Activated CD4-positive, CD25-positive, alpha-beta regulatory T cell treated with anti-CD3 and anti-CD28 coated beads, Interleukin-2, amount 50 U/mL, for 72 hours (primary cell): ENCODE data around the gene CALN1.
"Not testable (repeated sequence)": the region's sequence is repeated elsewhere in the genome, so short reads cannot be mapped to it uniquely, and the experiment has no call there.

ENCODE experiments used
- DNase-seq: peaks from one replicate; pipeline ENCODE4 v3.0.0; 2021

Gene CALN1

DNA sequence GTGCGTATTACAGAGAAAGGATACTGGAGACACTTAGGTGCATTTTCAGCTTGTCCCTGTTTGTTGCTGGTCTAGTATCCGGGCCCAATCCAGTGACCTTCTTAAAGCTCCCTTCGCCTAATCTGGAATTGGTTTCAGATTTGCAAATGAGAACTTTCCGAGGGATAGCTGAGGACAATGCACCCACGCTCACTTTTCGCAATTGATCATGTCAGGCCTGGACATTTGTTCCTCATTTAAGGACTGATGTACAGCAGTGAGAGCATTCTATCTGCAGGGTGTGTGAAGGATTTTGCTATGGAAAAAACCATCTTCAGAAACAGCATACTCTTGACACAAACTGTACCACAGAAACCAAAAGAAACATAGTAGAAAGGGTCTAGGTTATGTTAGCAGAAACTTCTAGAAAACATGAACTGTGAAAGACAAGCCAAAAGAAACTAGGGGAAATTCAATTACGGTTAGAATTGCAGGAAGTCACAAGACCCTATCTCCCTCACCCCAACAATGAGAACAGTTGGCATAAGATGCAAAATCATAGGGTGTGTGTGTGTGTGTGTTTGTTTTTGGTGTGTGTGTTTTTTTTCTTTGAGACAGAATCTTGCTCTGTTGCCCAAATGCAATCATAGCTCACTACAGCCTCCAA is 331.1 kb downstream of the CALN1 start:
- DNase-seq, result no peak

DNA sequence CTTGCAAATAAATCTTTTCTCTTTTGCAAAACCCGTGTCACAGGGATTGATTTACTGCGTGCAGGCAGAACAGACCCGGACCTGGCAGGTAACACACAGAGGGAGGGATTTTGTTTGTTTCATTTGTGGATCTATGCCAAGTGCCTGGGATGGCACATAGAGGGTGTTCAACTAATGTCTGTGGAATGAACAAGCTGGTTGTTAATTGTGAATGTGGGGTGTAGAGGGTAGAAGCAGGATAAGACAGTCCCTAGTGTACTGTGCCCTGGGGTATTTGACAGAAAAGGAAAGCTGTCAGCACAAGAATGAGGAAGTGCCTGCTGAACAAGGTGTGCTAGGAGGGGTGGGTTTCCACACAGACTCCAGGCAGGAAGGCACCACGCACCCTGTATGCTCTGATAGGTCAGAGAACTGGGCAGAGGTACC is 331.8 kb downstream of the CALN1 start:
- no peak for DNase-seq

DNA sequence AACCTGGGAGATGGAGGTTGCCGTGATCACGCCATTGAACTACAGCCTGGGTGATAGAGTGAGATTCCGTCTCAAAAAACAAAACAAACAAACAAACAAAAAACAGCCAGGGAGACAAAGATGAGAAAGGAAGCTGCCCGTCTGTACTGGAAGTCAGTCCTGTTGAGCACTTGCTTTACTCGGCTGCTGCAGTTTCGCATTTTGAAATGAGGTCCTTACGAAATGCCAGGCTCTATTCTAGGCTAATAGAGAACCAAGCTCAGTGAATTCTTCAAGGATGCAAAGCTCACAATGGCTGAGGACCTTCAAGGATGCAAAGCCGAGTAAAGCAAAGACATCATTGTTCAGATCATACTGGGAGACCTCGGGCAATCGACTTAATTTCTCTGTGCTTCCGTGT is 333.3 kb downstream of the CALN1 start:
- DNase-seq, result no peak

DNA sequence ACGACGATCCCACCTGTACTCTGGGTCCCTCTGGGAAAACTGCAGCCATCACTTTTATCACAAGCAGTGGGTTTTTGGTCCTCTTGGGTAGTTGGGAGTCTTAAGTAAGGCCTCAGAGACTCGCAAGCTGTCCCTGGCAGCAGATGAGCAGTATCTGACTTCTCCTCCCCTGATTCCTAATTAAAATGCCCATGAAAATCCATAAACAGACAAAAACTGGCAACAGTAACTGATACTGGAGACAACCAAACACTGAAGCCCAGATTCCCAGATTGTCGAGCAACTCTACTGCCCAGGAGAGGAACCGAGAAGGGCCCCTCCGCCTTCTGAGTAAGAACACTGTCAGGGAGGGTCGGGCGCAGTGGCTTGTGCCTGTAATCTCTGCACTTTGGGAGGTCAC is 333.8 kb downstream of the CALN1 start:
- no peak for DNase-seq

DNA sequence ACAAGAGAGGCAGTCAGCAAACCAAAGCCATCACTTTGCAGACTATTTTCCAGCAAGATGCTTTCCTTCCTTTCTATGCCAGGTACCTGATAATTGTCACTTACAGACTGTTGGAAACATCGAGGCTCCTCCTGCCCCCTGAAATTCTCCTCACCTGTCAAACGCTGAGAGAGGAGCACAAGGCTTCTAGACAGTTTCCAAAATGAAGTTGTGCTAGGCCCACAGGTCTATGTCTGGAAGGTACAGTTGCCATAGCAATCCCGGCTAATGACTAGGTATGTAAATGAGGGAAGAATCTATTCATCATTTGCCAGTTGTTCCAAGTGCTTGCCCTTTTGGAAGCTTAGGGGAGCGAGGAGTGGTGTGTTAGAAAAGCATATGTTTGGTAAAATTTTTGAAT is 334.4 kb downstream of the CALN1 start:
- DNase-seq, result no peak

DNA sequence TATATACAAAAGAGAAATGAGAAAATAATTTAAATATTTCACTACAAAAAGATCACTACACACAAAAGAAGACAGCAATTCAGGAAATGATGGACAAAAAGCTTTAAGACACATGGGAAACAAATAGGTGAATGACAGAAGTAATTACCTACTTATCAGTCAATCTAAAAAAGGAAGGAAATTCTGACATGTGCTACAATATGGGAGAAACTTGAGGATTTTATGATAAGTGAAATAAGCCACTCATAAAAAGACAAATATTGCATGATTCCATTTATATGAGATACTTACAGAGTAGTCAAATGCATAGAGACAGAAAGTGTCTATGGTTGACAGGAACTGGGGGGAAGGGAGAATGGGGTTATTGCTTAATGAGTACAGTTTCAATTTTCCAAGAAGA is 339.2 kb downstream of the CALN1 start:
- DNase-seq, result no peak

DNA sequence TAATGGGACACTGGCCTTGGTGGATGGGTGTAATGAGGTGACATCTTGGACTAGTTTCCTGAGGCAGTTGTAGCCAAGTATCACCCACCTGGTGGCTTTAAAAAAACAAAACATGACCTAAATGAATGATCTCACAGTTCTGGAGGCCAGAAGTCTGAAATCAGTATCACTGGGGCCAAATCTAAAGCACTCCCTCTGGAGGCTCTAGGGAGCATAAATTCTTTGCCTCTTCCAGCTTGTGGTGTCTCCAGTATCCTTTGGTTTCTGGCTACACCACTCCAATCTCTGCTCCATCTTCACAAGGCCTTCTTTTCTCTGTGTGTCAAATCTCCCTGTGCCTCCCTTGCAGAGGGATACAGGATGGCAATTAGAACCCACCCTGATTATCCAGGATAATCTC is 342.9 kb downstream of the CALN1 start:
- no peak for DNase-seq

DNA sequence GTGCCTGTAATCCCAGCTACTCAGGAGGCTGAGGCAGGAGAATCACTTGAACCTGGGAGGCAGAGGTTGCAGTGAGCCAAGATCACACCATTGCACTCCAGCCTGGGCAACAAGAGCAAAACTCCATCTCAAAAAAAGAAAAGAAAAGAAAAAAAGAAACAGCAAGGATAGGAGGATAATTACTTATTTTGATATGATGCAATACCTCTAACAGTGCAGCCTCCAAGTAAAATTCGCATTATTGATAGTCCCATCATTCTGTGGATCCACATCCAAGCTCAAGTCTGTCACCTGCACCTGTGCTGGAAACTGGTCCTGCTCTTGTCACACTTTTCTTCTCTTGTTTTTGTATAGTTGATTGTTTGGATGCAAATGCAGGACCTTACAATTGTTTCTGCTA is 346.4 kb downstream of the CALN1 start:
- DNase-seq, result not testable (repeated sequence)

DNA sequence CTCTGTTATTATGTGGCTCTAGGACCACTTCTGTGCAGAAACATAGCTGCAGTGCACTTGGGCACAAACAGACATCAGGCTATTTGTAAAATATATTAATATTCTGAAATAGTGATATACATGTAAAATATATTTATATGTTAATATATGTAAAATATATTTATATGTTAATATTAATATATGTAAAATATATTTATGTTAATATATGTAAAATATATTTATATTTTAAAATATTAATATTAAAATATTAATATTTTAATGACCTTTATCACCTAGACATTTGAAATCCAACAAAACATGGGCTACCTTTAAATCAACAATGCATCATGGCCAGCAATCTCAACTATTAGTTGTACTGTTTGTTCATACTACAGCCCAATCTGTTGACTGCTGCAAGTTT is 347.2 kb downstream of the CALN1 start:
- no peak for DNase-seq

DNA sequence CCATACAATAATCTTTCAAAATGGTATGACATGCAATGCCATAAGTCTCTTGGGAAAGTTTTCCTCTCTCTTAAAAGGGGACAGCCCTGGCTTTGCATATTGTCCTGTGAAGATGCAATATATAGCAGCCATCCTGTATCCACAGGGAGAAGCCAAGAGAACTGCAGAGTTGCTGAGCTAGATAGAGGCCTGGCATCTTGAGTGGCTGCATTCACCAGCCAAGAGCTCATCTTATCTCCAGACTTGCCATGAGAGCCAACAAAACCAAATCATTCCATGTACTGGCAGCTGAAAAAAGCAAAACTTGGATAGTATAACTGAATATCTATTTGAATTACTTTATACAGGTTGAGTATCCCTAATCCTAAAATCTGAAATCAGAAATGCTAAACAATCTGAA is 348.8 kb downstream of the CALN1 start:
- no peak for DNase-seq

DNA sequence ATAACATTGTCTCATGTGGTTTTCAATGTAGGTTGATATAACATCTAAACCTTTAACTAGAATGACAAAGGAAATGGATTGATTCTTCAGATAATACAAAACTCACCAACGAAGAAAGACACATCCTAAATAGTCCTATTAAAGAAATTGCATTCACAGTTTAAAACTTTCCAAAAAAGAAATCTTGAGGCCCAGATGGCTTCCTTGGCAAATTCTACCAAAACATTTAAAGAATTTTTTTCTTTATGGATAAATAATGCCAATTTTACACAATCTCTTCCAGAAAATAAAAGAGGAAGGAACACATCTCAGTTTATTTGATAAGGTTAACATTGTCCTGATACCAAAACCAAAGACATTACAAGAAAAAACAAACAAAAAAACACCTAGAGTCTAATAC is 349.5 kb downstream of the CALN1 start:
- no peak for DNase-seq

DNA sequence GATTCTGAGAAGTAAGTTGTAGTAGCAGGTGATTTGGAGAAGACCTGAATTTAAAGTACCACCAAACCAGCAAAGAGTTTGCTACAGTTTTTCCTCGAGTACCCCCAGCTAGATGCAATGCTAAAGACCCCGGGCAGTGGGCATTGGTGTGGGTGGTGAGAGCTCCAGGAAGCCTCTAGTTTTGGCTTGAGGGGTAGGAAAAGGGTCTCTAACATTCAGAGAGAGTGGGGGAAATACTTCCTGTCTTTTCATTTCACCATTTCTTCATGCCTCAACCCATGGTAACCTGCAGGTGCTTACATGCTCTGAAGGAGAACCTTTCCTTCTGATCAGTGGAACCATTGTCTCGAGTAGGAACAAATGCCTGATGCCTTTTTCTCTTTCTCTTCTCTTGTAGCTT is 352.2 kb downstream of the CALN1 start:
- DNase-seq, result no peak

DNA sequence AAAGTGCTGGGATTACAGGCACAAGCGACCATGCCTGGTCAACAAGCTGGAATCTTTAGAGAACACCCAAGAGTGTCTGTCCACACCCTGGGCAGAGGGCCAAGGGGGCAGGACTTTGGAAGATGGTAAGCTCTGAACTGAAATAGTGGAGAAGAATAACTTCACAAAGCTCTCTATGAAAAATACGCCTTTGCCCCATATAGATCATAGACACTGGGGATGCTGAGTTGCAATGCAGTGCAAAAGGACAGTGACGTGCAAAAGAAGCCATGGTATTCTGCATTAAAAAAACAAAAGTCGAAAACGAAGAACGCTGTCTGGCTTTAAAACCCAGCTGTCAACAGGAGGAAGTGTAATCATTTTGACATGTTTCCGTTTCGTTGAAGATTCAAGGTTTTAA is 353.6 kb downstream of the CALN1 start:
- no peak for DNase-seq

DNA sequence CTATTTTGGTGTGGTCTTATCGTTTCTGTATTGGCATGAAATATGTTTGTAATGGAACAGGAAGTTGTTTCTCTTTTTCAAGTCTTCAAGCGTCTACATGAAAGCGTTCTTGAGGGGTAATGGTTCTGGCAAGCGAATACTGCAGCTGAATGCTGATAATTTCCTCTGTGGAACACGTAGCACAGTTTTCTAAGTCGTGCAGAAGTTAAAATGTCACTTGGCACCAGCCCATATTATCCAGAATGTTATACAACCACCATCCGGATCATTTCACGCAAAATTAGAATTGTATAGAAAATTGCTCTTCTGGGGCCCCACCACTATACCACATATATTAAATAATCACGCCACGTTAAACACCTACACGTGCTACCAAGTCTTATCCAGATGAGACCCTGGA is 354.3 kb downstream of the CALN1 start:
- no peak for DNase-seq

DNA sequence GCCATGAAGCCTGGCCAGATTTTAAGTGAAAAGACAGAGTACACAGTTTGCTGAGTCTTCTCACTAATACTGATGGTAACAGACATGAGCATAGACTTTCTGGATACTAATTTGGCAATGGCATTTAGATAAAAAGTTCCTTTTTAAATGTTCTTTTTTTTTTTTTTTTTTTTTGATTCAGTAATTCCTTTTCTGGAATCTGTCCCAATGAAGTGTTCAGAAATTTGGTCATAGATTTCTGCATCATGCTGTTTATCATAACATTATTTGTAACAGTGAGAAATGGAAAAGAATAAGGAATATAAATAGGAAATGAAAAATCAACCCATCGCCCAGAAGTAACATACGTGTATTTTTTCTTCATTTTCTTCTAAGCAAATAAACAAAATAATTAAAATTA is 354.9 kb downstream of the CALN1 start:
- DNase-seq, result no peak

DNA sequence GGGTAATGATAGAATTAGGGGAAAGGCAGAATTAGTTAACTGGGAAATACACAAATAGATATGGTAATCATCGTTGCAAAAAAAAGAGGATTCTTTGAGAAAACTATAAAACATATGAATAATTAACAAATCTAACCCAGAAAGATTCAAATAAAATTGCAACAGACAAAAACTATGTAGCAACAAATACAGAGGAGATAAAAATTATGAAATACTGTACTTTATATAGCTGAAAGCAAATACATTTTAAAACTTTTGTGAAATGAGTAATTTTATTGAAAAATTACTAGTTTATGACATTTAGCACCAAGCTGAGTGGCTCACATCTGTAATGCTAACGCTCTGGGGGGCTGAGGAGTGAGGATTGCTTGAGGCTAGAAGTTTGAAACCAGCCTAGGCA is 356.7 kb downstream of the CALN1 start:
- no peak for DNase-seq

DNA sequence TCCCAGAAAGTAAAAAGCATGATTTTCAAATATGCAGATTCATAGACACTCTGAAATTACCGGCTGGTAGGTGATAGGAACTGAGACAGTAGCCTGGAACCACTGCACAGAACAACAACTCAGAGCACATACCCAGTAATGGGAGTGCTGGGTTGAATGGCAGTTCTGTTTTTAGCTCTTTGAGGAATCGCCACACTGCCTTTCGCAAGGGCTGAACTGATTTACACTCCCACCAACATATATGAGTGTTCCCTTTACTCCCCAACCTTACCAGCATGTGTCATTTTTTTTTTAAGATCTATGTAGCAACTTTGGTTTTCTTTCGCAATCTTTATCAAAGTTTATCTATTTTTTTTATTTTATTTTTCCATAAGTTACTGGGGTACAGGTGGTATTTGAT is 358.8 kb downstream of the CALN1 start:
- no peak for DNase-seq

DNA sequence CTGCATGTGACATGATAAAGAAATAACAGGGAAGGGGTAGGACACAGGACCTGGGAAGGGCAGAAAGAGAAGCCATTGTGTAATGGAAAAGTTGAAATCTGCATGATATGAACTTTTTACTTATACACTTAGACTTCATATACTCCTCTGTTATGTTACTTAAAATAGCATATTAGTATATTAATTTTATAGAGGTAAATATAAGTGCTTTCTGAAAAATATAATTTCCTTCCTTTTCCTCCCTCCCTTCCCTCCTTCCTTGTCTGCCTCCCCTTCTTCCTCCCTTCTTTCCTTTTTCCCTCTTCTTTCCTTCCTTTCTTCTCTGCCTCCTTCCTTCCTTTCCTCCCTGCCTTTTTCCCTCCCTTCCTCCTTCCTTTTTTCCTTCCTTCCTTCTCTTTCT is 363.7 kb downstream of the CALN1 start:
- no peak for DNase-seq

DNA sequence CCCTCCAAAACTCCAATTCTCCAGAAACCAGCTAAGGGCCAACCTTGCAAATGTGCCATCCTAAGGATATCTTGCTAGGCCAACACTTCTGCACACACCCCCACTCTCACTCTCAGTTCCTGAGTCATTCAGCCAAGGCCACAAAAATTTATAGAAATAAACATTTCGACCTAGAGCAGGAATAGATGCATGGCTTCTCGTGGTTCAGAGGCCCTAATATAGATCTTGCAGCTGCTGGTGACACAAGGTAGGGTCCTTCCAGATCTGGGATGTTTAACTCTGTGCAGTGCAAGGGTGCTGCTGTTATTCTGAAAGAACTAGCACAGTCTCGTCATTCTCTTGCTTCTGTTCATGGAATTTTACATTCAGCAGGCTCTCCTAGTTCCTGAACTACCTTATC is 369.3 kb downstream of the CALN1 start:
- no peak for DNase-seq

DNA sequence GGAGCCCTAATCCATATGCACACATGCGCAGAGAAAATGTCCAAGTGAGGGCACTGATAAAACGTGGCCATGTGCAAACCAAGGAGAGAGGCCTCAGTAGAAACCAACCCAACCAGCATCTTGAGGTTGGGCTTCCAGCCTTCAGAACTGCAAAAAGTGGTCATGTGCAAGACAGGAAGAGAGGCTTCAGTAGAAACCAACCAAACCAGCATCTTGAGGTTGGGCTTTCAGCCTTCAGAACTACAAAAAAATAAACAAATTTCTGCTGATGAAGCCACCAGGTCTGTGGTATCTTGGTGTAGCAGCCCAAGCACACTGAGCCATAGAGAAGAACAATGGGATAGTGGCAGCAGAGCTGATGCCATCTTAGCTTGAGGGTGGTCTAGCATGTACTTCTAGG is 371.5 kb downstream of the CALN1 start:
- DNase-seq, result no peak

DNA sequence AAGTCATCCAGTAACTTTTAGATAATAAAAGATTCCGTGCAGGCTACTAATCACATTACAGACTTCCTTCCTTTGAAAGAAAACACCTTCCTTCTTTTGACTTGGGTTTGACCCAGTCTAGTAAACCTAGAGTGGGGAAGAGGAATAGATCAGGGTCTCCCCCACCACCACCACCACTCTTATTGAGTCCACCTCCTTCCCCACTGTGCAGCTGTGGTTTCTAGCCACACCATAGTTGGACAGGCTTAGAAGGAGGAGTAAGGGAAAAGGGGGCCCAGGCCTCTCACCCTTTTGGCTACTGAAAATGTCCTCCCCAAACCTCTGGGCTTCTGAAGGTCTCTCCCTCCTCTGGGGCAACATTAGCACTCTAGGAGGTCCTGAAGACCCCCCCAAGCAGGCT is 372.7 kb downstream of the CALN1 start:
- DNase-seq, result no peak

DNA sequence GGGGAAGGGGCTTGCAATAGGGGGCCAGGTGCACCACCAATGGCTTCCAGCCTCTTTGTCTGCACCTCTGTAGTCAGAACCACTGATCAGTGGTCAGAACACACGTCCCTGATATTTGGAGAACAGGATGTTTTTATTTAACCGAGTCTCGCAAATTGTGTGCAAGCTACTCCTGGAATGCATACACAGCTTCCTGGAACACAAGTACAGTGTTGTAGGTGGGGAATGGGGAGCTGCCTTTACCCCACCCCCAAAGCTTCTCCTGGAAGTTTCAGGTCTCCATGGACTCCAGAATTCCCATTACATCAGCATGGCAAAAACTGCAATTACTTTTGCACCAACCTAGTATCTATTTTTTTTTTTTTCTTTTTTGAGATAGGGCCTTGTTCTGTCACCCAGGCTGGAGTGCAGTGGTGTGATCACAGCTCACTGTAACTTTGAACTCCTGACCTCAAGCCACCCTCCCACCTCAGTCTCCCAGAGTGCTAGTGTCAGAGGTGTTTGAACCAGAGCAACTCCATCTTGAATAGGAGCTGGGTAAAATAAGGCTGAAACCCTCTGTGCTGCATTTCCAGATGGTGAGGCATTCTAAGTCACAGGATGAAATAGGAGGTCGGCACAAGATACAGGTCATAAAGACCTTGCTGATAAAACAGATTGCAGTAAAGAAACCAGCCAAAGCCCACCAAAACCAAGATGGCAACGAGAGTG is 374.0 kb downstream of the CALN1 start:
- no peak for DNase-seq

DNA sequence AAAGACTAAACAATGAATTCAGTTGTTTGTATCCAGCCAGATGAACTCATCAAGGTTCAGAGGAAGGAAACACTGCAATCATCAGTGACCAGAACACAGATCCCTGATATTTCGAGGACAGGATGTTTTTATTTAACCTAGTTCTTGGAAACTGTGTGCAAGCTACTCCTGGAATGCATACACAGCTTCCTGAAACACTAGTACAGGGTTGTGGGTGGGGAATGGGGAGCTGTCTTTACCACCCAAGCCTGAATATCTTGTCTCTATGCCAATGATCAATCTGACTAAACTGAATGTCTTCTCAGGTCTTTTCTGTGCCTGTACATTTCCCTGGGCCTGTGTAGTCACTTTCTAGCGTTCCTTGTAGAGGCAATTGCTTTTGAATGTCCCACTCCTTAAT is 374.6 kb downstream of the CALN1 start:
- no peak for DNase-seq

DNA sequence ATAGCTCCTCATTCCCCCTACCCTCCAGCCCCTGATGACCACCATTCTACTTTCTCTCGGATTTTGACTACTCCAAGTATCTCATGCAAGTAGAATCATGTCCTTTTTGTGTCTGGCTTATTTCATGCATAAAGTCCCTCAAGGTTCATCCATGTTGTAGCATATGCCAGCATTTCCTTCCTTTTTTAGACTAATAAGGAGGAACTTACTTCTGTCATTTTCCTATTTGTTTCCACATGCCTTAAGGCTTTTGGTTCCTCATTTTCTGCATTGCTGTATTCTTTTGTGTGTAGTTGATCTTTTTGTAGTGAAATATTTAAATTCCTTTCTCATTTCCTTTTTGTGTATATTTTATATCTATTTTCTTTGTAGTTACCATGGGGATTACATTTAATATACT is 376.9 kb downstream of the CALN1 start:
- DNase-seq, result no peak

DNA sequence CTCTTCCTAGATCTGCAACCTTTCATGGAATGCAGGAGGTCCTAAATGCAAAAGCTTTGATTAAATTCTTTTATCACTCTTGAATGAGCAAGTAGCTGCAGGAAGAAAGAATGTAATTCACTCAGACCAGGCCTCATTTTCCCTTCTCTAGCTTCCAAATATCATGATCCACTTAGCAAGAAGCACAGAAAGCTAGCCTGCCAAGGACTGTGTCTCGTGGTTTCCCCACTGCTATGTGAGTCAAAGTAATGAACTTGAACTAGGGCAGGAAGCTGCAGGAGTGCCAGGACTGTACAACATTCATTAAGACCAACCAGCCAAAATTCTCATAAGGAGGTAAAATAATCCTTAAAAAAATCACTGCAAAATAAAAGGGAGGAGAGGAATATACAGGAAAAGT is 379.2 kb downstream of the CALN1 start:
- DNase-seq, result no peak
